GM18867 (cell line): Measurements from ENCODE around the gene POC1A.

Experiments used
- ATAC-seq: cut with Tn5 transposase; IDR thresholded peaks from one replicate; pipeline ENCODE4 v1.9.1; 2021; ENCODE audit warnings: mild to moderate bottlenecking, moderate library complexity; ENCODE audit not compliant: unreplicated experiment

Gene POC1A

GRCh38 chr3:52070724-52071621, 83.2 kb downstream of the POC1A start:
- ATAC-seq = no peak

- ATAC-seq = no peak
These were observed 84.4 kb downstream of the POC1A start for GRCh38 chr3:52069855-52070254.

GRCh38 chr3:52069135-52069534, 85.1 kb downstream of the POC1A start:
- no peak for ATAC-seq

- ATAC-seq = no peak
These were observed 85.5 kb downstream of the POC1A start for GRCh38 chr3:52068730-52069129.

GRCh38 chr3:52068055-52068571, 86.1 kb downstream of the POC1A start:
- no peak for ATAC-seq

GRCh38 chr3:52067526-52067925, 86.7 kb downstream of the POC1A start:
- ATAC-seq = no peak

- ATAC-seq = no peak
These were observed 87.2 kb downstream of the POC1A start for GRCh38 chr3:52067046-52067445.

- no peak for ATAC-seq
These were observed 88.9 kb downstream of the POC1A start for GRCh38 chr3:52065264-52065756.

- ATAC-seq = no peak
These were observed 89.7 kb downstream of the POC1A start for GRCh38 chr3:52064561-52064960.

GRCh38 chr3:52063026-52063723, 91.0 kb downstream of the POC1A start:
- ATAC-seq = no peak

- ATAC-seq = no peak
These were observed 91.7 kb downstream of the POC1A start for GRCh38 chr3:52062505-52062904.

GRCh38 chr3:52061121-52061910, 92.9 kb downstream of the POC1A start:
- no peak for ATAC-seq

- no peak for ATAC-seq
These were observed 94.4 kb downstream of the POC1A start for GRCh38 chr3:52059781-52060180.

GRCh38 chr3:52057812-52058495, 96.3 kb downstream of the POC1A start:
- no peak for ATAC-seq

- ATAC-seq = peak; percentile 80
These were observed 97.0 kb downstream of the POC1A start for GRCh38 chr3:52056968-52057811.

GRCh38 chr3:52056521-52056967, 97.7 kb downstream of the POC1A start, which contains the start of gene DUSP7:
Gene DUSP7, minus strand, starts transcription at chr3:52056571. Its CDS starts 205 bp downstream, at chr3:52056366.
- peak; percentile 34 for ATAC-seq

- peak; percentile 18 for ATAC-seq
These were observed 98.5 kb downstream of the POC1A start for GRCh38 chr3:52055537-52056351.
